22Rv1 (cell line): ENCODE results near the gene CHRNA4.

Experiments used
- ZFX ChIP-seq: fragments of 450-650 bp; IDR thresholded peaks from 2 replicates; pipeline ENCODE4 v1.6.1; 2017; ENCODE audit warnings: antibody characterized with exemption, borderline replicate concordance
- TF ChIP-seq, protein P1 (sequence below): fragments of 450-650 bp; IDR thresholded peaks from 2 replicates; pipeline ENCODE4 v1.5.1; 2017; ENCODE audit warnings: mild to moderate bottlenecking

- TF ChIP-seq, protein P1, sequence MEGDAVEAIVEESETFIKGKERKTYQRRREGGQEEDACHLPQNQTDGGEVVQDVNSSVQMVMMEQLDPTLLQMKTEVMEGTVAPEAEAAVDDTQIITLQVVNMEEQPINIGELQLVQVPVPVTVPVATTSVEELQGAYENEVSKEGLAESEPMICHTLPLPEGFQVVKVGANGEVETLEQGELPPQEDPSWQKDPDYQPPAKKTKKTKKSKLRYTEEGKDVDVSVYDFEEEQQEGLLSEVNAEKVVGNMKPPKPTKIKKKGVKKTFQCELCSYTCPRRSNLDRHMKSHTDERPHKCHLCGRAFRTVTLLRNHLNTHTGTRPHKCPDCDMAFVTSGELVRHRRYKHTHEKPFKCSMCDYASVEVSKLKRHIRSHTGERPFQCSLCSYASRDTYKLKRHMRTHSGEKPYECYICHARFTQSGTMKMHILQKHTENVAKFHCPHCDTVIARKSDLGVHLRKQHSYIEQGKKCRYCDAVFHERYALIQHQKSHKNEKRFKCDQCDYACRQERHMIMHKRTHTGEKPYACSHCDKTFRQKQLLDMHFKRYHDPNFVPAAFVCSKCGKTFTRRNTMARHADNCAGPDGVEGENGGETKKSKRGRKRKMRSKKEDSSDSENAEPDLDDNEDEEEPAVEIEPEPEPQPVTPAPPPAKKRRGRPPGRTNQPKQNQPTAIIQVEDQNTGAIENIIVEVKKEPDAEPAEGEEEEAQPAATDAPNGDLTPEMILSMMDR, result no peak
- TF ChIP-seq ZFX, result no peak
Measured at GRCh38 chr20:63295846-63296245, 65.3 kb downstream of the CHRNA4 start.
